ENCODE results near the gene CDC26.
A peak's percentile ranks its signal among the peaks of the same experiment; 100 is the strongest.
"Not testable (repeated sequence)": the region's sequence is repeated elsewhere in the genome, so short reads cannot be mapped to it uniquely, and the experiment has no call there.

The CDC26 gene

DNA sequence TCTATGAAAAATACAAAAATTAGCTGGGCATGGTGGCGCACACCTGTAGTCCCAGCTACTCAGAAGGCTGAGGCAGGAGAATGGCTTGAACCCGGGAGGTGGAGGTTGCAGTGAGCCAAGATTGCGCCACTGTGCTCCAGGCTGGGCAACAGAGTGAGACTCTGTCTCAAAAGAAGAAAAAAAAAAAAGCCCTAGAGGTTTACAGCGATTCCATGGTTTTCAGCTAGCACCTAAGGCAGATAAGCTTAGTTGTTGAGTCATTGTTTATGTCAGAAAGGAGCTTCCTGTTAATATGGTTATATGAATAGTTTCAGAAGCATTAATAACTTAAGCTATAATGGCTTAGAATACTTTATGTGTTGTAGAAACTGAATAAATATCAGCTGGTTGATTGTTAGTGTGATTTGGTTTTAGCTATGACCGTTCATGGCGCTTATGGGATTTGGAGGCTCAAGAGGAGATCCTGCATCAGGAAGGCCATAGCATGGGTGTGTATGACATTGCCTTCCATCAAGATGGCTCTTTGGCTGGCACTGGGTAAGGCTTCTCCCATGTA is 14.8 kb upstream of the CDC26 start:
- DNase-seq, result no peak

DNA sequence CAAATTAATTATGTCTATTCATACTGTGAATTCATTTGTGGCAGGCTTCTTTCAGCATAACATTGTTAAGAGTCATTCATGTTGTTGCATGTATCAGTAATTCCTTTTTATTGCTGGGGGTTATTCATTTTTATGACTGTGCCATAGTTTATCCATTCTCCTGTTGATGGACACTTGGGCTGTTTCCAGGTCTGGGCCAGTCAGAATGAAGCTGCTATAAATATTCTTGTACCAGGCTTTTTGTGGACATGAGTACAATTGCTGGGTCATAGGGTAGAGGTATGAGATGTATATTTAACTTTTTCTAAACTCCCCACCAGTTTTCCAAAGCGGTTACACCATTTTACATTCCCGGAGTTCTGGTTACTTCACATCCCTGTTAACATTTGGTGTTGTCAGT is 13.7 kb upstream of the CDC26 start:
- no peak for DNase-seq

DNA sequence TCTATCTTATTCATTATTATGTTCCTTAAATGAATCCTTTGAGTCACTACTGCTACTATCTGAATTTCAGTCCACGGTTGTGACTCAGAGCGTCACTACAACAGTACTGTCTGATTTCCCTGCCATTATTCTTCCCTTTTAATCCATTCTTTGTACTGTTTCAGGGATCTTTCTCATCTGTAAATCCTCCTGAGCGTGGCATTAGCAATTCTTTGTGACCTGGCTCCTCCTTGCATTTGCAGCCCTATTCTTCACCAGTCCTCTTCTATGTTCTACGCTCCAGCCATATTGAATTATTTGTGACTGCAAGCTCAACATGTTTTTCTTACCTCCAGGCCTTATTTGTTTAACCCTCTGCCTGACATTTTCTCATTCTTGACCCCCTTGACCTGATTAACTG is 6.0 kb upstream of the CDC26 start:
- no peak for DNase-seq

DNA sequence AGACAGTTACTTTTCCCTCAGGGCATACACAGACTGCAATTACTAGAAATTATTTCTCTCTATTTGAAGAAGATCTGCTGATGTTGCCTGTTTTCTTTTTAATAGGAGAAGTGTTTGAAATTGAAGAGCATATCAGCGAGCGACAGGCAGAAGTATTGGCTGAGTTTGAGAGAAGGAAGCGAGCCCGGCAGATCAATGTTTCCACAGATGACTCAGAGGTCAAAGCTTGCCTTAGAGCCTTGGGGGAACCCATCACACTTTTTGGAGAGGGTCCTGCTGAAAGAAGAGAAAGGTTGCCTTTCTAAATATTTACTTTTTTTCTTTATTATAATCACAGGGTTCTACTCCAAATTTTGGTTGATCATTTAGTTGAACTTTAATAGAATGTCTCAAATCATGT is 3.5 kb upstream of the CDC26 start:
- no peak for DNase-seq

DNA sequence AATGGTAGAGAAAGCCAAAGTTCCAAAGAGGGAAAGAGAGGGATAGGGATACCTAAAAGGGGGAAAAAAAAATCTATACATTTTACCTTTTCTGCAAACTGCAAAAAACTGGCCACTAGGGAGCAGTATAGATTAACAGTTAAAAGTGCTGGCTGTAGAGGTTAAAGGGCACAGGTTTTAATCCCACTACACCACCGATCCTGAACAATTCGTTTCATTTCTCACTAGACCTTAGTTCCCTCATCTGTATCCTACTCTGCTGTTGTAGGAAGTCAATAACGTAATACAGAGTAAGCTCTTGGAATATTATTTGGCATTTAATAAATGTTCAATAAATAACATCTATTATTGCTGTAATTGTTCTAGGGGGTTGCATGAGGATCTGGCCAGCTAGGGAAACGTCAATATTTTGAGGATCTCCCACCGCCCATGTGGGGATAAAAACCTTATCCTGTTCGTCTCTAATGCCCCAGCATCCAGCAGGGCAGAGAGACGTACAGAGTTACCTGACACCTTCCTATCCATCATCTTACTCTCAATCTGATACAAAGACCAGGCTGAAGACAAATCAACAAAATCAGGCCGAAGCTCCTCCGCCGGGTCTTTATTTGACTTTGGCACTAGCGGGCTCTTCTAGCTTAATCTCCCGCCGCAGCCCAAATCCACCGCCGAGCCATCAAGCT is 757 bp downstream of the CDC26 start:
- peak; percentile 88 for DNase-seq

DNA sequence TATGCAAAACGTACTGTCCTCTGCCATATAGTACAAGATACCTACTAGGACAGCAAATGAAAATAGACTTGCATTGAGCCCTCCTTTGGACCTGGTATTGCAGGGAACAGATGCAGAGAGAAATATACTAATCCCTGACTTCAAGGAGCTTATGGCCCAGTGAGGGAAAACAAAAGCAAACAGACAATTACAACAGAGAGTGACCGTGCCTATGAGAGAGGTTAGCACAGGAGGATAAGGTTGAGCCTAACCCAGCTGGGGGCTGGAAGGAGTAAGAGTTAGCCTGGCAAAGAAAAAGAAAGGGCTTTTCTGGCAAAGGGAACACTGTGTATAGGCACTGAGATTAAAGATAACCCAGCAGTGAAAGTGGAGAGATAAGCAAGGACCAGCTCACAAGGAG is 5.5 kb downstream of the CDC26 start:
- peak; percentile 79 for DNase-seq

DNA sequence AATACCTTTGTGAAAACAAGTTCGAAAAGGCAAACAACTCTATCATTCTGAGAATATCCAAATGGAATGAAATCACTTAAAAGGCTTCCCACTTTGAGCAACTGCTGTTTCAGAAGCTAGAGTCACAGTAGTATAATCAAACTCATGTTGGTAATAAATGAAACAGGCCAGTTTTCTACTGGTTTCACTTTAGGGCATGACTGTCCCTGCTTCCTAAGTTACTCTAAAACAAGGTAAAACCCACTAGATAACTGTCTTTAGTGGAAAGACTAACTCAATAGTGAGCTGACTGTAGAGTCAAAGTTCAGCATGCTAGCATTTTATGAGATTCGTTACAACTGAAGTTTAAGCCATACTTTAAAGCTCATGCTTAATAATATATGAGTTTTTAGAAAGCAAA is 6.0 kb downstream of the CDC26 start:
- DNase-seq, result no peak

DNA sequence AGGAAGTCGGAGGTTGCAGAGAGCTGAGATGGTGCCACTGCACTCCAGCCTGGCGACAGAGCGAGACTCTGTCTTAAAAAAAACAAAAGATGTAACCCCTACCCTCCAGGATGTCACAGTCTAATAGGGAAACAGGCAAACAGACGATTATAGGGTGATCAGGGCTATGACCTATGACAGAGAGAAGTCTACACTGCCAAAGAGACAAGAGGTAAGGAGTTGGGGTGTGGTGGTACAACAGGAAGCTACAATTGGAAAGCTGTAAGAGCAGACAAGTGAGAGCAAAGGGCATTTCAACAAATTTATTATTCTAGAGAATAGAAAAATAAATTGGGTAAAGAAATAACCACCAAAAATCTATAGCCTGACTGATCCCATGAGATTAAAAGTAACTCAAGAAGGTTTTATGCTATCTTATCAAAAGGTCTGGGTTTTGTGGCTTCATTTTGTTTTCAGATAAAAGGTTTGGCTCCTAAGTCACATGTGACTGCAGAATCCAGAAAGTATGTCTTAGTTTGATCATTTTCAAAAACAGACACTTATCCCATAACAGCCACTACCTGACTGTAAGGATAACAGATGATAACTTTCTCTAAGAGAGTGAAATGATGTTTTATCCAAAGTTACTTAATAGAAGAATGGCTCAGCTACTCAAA is 7.3 kb downstream of the CDC26 start:
- no peak for DNase-seq

DNA sequence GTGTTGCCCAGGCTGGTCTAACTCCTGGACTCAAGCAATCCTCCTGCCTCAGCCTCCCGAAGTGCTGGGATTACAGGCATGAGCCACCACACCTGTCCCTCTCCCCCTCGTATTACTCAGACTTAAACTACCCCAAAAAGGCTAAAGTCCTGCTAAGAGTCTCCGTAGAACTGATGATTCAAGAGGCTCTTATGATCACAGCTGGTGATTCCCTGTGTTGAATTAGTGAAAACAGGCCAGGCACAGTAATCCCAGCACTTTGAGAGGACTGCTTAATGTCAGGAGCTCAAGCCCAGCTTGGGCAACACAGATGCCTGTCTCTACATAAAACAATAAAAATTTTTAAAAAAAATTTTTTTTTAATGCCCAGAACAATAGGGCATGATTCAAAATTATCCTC is 9.2 kb downstream of the CDC26 start:
- peak; percentile 47 for DNase-seq

DNA sequence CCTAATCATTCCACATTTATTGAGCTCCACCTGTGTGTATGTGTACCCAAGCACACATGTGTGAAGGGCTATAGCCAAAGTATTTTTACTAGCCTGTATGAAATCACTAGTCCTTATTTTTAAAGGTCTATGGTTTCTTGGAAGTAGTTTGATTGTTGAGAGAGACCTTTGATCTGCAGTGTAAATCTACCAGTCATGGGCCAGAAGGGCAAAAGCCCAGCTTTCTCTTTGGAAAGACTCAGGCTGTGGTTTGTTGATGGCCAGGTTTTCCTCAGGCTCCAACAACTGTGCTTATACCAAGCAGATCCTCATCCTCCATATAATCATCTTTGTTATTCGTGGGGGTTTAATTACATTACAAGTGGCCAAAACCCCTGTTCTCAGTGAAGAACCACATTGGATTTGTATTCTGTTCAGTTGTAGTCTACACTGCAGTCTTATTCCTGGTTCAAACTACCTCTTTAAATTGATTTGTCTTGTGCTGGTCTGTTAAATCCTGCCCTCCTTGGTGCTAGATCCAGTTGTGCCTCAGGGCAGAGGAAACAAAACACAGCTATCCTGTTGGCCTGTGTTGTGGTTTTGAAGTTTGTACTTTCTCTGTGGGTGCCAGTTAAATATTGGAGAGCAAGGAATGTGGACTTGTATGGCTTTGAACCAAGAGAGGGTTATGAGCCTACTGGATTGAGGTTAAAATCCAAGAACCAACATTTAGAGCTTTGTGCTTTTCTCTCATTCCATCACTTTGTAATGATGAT is 13.3 kb downstream of the CDC26 start:
- DNase-seq, result no peak

DNA sequence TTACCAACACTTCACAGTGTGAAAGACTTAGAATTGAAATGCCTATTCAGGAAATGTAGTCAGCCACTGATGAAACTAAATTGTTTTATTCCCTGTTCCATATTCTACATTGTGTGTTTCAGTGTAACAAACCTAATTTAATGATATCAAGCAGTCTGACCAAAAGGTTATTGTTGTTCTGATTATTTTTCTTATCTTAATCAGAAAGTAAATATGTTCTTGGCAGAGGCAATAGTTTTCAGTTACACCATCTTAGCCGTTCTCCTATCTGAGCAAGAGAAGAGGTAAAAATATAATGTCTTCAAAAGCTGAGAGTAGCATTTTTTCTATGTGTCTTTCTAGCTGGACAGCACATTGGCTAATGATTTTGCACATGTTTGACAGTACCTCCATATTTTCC is 17.1 kb downstream of the CDC26 start:
- no peak for DNase-seq

DNA sequence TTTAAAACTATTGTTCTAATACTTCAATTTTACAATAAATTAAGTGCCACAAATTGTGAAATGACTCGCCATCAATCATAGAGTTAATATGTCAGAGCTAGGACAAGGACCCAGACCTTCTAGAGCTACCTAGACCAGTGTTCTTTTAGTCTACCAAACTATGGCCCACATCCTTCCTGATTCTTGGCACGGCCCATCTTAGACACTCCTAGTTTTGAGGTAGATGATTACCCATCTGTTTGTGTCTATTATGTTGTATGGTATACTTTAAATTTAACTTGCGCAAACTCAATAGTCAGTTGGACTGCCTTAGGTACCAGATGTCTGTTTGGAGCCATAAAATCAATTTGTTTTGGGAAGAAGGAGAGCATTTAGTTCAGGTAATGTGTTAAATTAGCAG is 17.5 kb downstream of the CDC26 start:
- no peak for DNase-seq

DNA sequence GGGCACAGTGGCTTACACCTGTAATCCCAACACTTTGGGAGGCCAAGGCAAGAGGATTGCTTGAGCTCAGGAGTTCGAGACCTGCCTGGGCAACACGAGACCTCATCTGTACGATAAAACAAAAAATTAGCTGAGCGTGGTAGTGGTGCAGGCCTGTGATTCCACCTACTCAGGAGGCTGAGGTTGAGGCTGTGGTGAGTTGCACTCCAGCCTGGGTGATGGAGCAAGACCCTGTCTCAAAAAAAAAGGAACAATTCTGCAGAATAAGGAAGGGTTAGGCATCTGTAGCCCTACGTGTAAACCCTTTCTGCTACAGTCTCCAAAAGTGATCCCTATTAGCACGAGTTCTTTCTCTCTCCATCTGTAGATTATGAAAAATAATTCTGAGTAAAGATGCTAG is 19.9 kb downstream of the CDC26 start:
- no peak for DNase-seq

DNA sequence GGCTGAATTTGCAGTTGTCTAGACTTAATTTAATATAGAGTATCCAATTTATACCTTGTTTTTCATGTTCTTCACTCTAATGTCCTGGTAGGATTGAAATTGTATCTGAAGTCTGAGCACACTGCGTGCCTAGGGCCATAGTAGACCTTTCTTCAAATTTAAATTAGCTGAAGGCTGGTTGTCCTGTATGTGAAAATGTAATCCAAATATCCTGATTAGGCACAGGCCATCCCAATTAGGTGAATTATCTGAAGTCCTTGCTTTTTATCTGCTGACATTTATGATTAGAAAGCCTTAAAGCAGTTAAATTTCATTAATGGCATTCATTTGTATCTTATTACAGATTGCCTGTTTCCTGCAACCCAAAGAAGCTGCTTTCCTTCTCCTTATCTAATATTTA is 20.4 kb downstream of the CDC26 start:
- no peak for DNase-seq

DNA sequence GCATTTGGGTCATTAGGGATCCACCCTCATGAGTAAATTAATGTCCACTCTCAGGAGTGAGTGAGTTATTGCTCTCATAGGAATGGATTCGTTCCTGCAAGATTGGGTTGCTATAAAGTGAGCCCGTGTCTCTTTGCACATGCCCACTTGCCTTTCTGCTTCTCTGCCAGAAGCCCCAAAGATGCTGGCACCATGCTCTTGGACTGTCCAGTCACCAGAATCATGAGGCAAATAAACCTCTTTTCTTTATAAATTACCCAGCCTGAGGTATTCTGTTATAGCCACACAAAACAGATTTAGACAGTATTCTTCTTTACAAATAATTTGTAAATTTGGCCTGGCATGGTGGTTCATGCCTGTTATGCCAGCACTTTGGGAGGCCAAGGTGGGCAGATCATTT is 24.6 kb downstream of the CDC26 start:
- no peak for DNase-seq

DNA sequence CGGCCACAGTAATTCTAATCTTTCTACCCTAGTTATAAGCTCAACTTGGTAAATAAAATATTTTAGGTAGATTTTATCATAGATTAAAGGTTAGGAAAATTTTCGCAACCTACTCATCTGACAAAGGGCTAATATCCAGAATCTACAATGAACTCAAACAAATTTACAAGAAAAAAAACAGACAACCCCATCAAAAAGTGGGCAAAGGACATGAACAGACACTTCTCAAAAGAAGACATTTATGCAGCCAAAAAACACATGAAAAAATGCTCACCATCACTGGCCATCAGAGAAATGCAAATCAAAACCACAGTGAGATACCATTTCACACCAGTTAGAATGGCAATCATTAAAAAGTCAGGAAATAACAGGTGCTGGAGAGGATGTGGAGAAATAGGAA is 25.7 kb downstream of the CDC26 start:
- not testable (repeated sequence) for DNase-seq

DNA sequence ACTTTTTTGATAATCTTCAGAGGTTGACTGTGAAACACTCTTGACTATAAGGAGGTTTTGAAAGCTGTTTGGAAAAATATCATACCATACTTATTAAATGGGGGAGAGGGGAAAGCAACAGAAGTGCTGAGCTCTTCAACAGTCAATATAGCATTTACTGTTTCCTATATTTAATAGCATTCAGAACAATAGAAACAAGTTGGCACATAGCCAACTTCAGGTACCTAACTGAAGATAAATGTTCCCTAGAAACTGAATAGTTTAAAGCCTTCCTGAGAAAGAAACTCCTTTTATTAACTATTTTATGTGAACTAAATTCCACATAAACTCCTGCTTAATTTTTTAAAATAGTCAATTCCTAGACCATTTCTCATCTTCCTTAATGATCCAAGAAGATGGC is 27.7 kb downstream of the CDC26 start:
- DNase-seq, result no peak

DNA sequence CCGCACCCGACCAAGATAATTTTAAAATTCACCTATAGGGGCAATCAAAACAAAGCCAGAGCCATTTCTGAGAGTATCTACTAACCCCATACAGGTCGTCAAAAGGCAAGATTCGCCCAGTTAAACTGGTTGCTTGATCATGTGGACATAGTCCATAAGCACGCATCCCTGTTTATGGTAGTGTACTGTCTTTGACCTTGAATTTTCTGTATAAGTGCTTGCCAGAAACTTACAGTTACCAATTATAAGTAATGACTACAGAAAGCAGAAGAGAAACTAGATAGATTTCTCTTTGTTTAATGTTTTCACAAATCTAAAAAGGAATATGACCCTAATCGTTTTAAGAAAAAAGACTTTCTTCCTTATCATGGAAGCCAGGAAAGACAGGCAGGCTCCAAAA is 28.4 kb downstream of the CDC26 start:
- no peak for DNase-seq

DNA sequence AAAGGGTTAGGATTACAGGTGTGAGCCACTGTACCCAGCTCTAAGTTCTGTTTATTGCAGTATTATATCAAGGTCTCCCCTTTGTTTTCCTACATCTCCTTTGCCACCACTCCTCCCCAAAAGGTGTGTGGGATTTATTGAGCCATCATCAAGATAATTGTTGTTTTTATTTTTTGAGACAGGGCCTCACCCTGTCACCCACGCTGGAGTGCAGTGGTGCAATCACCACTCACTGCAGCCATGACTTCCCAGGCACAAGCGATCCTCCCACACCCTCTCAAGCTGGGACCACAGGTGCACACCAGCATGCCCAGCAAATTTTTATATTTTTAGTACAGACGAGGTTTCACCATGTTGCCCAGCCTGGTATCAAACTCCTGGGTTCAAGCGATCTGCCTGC is 29.5 kb downstream of the CDC26 start:
- DNase-seq, result no peak

DNA sequence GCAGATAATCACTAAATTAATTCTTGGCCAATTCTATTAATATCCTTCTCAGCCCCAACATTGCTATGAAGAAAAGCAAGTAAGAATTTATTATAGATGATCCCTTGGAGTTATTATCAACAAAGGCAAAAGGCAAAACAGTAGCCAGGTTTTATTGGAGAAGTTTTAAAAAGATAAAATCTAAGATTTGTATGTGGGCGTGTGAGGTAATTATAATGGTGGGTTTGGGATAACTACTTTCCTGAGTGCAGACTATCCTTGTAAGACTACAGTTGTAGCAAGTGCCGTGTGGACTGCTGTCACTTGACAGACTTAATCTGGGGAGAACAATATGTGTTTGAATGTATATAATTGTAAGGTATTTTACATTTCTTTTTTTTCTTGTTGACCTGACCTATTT is 30.8 kb downstream of the CDC26 start:
- peak; percentile 28 for DNase-seq

DNA sequence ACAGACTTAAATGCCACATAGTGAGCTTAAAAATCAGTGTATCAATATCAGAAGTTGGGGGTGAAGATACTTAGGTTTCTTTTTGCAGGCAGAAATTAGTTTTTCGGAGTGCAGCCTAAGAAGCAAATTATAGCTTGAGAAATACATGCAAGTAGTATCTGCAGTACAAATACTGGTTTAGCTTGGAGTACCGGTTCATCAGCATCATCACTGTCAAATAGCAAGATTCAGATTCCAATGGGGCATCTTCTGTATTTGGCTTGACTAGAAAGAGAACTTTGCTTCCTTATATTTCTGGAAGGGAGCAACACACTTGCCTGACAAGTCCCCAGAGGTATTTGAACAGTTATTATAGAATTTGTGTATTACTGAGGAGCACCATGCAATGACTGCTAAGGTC is 34.2 kb downstream of the CDC26 start:
- DNase-seq, result no peak

DNA sequence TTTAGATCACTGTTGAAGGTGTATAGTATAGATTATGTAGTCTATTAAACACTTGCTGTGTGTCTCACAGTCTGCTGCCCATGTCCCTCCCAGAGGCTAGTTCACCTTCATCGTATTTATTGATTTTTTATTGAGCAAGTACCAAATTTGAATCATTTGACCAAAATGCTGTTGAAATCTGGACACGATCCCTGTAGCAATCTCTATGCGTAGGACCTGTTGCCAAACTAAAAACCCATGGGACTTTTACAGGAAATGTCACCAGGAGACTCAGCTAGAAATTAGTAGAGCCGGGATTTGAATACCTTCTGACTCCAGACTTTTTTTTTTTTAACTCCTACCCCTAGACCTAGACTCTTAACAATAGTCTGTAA is 36.5 kb downstream of the CDC26 start:
- no peak for DNase-seq

DNA sequence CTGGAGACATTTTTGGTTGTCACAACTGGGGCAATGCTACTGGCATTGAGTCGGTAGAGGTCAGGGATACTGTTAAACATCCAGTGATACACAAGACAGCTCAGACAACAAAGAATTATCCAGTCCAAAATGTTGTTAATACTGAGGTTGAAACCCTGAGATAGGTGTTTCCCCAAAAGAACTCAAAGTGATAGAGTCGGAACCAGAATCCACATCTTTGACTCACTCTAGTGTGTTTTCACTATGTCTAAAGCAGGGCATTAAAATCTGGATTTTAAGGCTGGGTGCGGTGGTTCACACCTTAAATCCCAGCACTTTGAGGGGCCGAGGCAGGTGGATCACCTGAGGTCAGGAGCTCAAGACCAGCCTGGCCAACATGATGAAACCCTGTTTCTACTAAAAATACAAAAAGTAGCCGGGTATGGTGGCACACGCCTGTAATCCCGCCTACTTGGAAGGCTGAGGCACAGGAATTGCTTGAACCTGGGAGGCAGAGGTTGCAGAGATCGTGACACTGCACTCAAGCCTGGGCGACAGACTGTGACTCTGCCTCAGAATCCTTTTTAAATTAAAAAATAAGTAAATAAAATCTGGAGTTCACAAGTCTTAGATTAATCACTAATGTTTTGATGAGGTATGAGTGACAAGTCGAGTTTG is 37.0 kb downstream of the CDC26 start:
- DNase-seq, result no peak

DNA sequence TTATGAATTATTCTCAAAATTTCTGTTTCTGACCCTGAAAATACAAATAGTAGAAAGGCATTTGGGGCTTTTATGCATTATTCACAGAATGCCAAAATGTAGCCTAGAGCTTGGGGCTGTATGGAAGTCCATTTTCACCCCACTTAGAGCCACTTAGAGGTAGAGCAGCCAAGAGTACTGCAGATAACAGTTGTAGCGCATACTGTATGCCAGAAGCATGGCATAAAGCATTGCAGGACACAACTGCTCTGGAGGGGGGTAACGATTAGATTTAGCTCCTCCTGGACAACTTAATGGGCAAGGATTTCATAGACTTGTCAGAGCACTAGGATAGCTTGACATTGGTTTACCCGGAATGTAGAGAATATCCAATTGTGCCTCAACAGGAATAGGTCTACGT is 38.3 kb downstream of the CDC26 start:
- no peak for DNase-seq
